Measurements from ENCODE around the gene HNRNPL. TPM values are rescaled to one million over a fixed set of nuclear protein-coding genes. Genes with fewer than 3 reads are reported as not detected.

The HNRNPL gene
- total and polyA plus RNA-seq, 9 of the 15 experiments (the other 6 are each of a cell fraction or from before 2014, with no cell fraction given) = 39.5 to 610 (median 299) TPM

- TF ChIP-seq TCF7L2 (IDR thresholded peaks at IDR 0.05; ENCODE audit: low read depth, low read length) = no peak
- peak; percentile 20; the same call in 1 of the 2 replicates for TF ChIP-seq CREB3L1 (IDR thresholded peaks at IDR 0.05; ENCODE audit: borderline replicate concordance, low read depth)
- TF ChIP-seq ZNF431 (CRISPR knock-in tag; IDR thresholded peaks at IDR 0.05) = no peak
- no peak for TF ChIP-seq MEF2A (IDR thresholded peaks at IDR 0.05; ENCODE audit: control insufficient read depth, low read depth, low read length)
- no peak for TF ChIP-seq KAT2B (IDR thresholded peaks at IDR 0.05; ENCODE audit: low read depth, low read length)
- peak; percentile 97 for TF ChIP-seq PKNOX1 (IDR thresholded peaks at IDR 0.05)
- peak; percentile 39 for TF ChIP-seq CCNT2 (IDR thresholded peaks at IDR 0.05; ENCODE audit: borderline replicate concordance, extremely low read depth, insufficient read length, low read depth, low read length)
- TF ChIP-seq MXI1 (IDR thresholded peaks at IDR 0.05; ENCODE audit: low read depth, low read length) = no peak
- TF ChIP-seq, protein P1, sequence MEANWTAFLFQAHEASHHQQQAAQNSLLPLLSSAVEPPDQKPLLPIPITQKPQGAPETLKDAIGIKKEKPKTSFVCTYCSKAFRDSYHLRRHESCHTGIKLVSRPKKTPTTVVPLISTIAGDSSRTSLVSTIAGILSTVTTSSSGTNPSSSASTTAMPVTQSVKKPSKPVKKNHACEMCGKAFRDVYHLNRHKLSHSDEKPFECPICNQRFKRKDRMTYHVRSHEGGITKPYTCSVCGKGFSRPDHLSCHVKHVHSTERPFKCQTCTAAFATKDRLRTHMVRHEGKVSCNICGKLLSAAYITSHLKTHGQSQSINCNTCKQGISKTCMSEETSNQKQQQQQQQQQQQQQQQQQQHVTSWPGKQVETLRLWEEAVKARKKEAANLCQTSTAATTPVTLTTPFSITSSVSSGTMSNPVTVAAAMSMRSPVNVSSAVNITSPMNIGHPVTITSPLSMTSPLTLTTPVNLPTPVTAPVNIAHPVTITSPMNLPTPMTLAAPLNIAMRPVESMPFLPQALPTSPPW (CRISPR knock-in tag; IDR thresholded peaks at IDR 0.05) = peak; percentile 39; the same call in 1 of the 2 replicates
- TF ChIP-seq CXXC5 (CRISPR knock-in tag; IDR thresholded peaks at IDR 0.05) = peak; percentile 44; the same call in 1 of the 2 replicates
- TF ChIP-seq POLR2AphosphoS5 (IDR thresholded peaks at IDR 0.05; ENCODE audit: control insufficient read depth, insufficient read depth, low read depth, low read length) = no peak
- TF ChIP-seq ZNF324 (CRISPR knock-in tag; IDR thresholded peaks at IDR 0.05) = no peak
- no peak for TF ChIP-seq KDM4B (IDR thresholded peaks at IDR 0.05; ENCODE audit: borderline replicate concordance in 2 of 2, low read depth in 1 of 2)
- TF ChIP-seq AFF4 (CRISPR knock-in tag; IDR thresholded peaks at IDR 0.05) = no peak
- peak; percentile 83 for TF ChIP-seq ZNF197 (CRISPR knock-in tag; IDR thresholded peaks at IDR 0.05; ENCODE audit: low read depth)
- no peak for TF ChIP-seq PHF8 (IDR thresholded peaks at IDR 0.05; ENCODE audit: borderline replicate concordance, low read length)
These were observed 12.7 kb upstream of the HNRNPL start (continued) for GRCh38 chr19:38862321-38863059.
